ENCODE measurements around the gene TTYH3.

The TTYH3 gene

GRCh38 chr7:2602406-2603043 lies 29.3 kb upstream of the TTYH3 start:
- no peaks in the 10 kb centered on the region for H3K27me3 ChIP-seq (ENCODE audit: control insufficient read depth in 2 of 2, insufficient read depth in 2 of 2, low read length in 2 of 2)
- no peak overlapping the region for H3K4me3 ChIP-seq (ENCODE audit: low read length in 2 of 2)
- peaks cover 17 to 31% of the 10 kb centered on the region in 2 donors for H3K36me3 ChIP-seq (ENCODE audit: control insufficient read depth in 2 of 2, insufficient read depth in 2 of 2, low read length in 2 of 2)
- no peaks in the 10 kb centered on the region for H3K9me3 ChIP-seq (ENCODE audit: control insufficient read depth in 2 of 2, low read length in 2 of 2)
- H3K27ac ChIP-seq (ENCODE audit: low read depth in 2 of 2, low read length in 2 of 2) = no peak overlapping the region
- H3K4me1 ChIP-seq (ENCODE audit: control insufficient read depth in 2 of 2, insufficient read depth in 2 of 2, low read length in 2 of 2) = peaks cover 0 to 10% of the 10 kb centered on the region in 2 donors
- no peak overlapping the region for H3K9ac ChIP-seq (ENCODE audit: low read depth in 1 of 2, low read length in 2 of 2)

- H3K27ac ChIP-seq (ENCODE audit: low read depth in 2 of 2, low read length in 2 of 2) = no peak overlapping the region
- peaks cover 9 to 33% of the 10 kb centered on the region in 2 donors for H3K36me3 ChIP-seq (ENCODE audit: control insufficient read depth in 2 of 2, insufficient read depth in 2 of 2, low read length in 2 of 2)
- H3K27me3 ChIP-seq (ENCODE audit: control insufficient read depth in 2 of 2, insufficient read depth in 2 of 2, low read length in 2 of 2) = no peaks in the 10 kb centered on the region
- no peaks in the 10 kb centered on the region for H3K9me3 ChIP-seq (ENCODE audit: control insufficient read depth in 2 of 2, low read length in 2 of 2)
- peaks cover 4 to 14% of the 10 kb centered on the region in 2 donors for H3K4me1 ChIP-seq (ENCODE audit: control insufficient read depth in 2 of 2, insufficient read depth in 2 of 2, low read length in 2 of 2)
- H3K4me3 ChIP-seq (ENCODE audit: low read length in 2 of 2) = no peak overlapping the region
- no peak overlapping the region for H3K9ac ChIP-seq (ENCODE audit: low read depth in 1 of 2, low read length in 2 of 2)
Measured at GRCh38 chr7:2603044-2603965, 28.5 kb upstream of the TTYH3 start.

- peaks cover 9 to 27% of the 10 kb centered on the region in 2 donors for H3K36me3 ChIP-seq (ENCODE audit: control insufficient read depth in 2 of 2, insufficient read depth in 2 of 2, low read length in 2 of 2)
- H3K27ac ChIP-seq (ENCODE audit: low read depth in 2 of 2, low read length in 2 of 2) = no peak overlapping the region
- no peaks in the 10 kb centered on the region for H3K9me3 ChIP-seq (ENCODE audit: control insufficient read depth in 2 of 2, low read length in 2 of 2)
- no peak overlapping the region for H3K4me3 ChIP-seq (ENCODE audit: low read length in 2 of 2)
- no peaks in the 10 kb centered on the region for H3K27me3 ChIP-seq (ENCODE audit: control insufficient read depth in 2 of 2, insufficient read depth in 2 of 2, low read length in 2 of 2)
- H3K4me1 ChIP-seq (ENCODE audit: control insufficient read depth in 2 of 2, insufficient read depth in 2 of 2, low read length in 2 of 2) = peaks cover 4 to 14% of the 10 kb centered on the region in 2 donors
- no peak overlapping the region for H3K9ac ChIP-seq (ENCODE audit: low read depth in 1 of 2, low read length in 2 of 2)
Measured at GRCh38 chr7:2604608-2605174, 27.1 kb upstream of the TTYH3 start.

GRCh38 chr7:2605608-2606538 lies 25.9 kb upstream of the TTYH3 start:
- peaks cover 4 to 14% of the 10 kb centered on the region in 2 donors for H3K4me1 ChIP-seq (ENCODE audit: control insufficient read depth in 2 of 2, insufficient read depth in 2 of 2, low read length in 2 of 2)
- H3K9ac ChIP-seq (ENCODE audit: low read depth in 1 of 2, low read length in 2 of 2) = peak overlapping the region in 1 of 2 donors; percentile 44
- no peaks in the 10 kb centered on the region for H3K9me3 ChIP-seq (ENCODE audit: control insufficient read depth in 2 of 2, low read length in 2 of 2)
- no peaks in the 10 kb centered on the region for H3K27me3 ChIP-seq (ENCODE audit: control insufficient read depth in 2 of 2, insufficient read depth in 2 of 2, low read length in 2 of 2)
- H3K27ac ChIP-seq (ENCODE audit: low read depth in 2 of 2, low read length in 2 of 2) = no peak overlapping the region
- H3K36me3 ChIP-seq (ENCODE audit: control insufficient read depth in 2 of 2, insufficient read depth in 2 of 2, low read length in 2 of 2) = peaks cover 3 to 21% of the 10 kb centered on the region in 2 donors
- no peak overlapping the region for H3K4me3 ChIP-seq (ENCODE audit: low read length in 2 of 2)

- Histone ChIP-seq H3K9ac (ENCODE audit: low read depth in 1 of 2, low read length in 2 of 2) (peak overlapping the region in 1 of 2 donors; percentile 44), H3K27ac (ENCODE audit: low read depth in 2 of 2, low read length in 2 of 2) (peak overlapping the region in 1 of 2 donors; percentile 73), H3K4me3 (ENCODE audit: low read length in 2 of 2) (no peak overlapping the region)
Measured at GRCh38 chr7:2606539-2606936, 25.2 kb upstream of the TTYH3 start.

GRCh38 chr7:2607122-2607922 lies 24.5 kb upstream of the TTYH3 start:
- peak overlapping the region; percentile 61 to 73 for H3K27ac ChIP-seq (ENCODE audit: low read depth in 2 of 2, low read length in 2 of 2)
- no peaks in the 10 kb centered on the region for H3K9me3 ChIP-seq (ENCODE audit: control insufficient read depth in 2 of 2, low read length in 2 of 2)
- H3K36me3 ChIP-seq (ENCODE audit: control insufficient read depth in 2 of 2, insufficient read depth in 2 of 2, low read length in 2 of 2) = peaks cover 0 to 10% of the 10 kb centered on the region in 2 donors
- H3K4me3 ChIP-seq (ENCODE audit: low read length in 2 of 2) = peak overlapping the region in 1 of 2 donors; percentile 11
- no peaks in the 10 kb centered on the region for H3K27me3 ChIP-seq (ENCODE audit: control insufficient read depth in 2 of 2, insufficient read depth in 2 of 2, low read length in 2 of 2)
- H3K4me1 ChIP-seq (ENCODE audit: control insufficient read depth in 2 of 2, insufficient read depth in 2 of 2, low read length in 2 of 2) = peaks cover 4 to 14% of the 10 kb centered on the region in 2 donors
- peak overlapping the region in 1 of 2 donors; percentile 44 for H3K9ac ChIP-seq (ENCODE audit: low read depth in 1 of 2, low read length in 2 of 2)

More at GRCh38 chr7:2606539-2606936, 25.2 kb upstream of the TTYH3 start:
- Histone ChIP-seq H3K36me3 (ENCODE audit: control insufficient read depth in 2 of 2, insufficient read depth in 2 of 2, low read length in 2 of 2) (peaks cover 0 to 15% of the 10 kb centered on the region in 2 donors), H3K27me3 (ENCODE audit: control insufficient read depth in 2 of 2, insufficient read depth in 2 of 2, low read length in 2 of 2) (no peaks in the 10 kb centered on the region), H3K4me1 (ENCODE audit: control insufficient read depth in 2 of 2, insufficient read depth in 2 of 2, low read length in 2 of 2) (peaks cover 4 to 14% of the 10 kb centered on the region in 2 donors), H3K9me3 (ENCODE audit: control insufficient read depth in 2 of 2, low read length in 2 of 2) (no peaks in the 10 kb centered on the region)

GRCh38 chr7:2607923-2608904 lies 23.6 kb upstream of the TTYH3 start:
- Histone ChIP-seq H3K9me3 (ENCODE audit: control insufficient read depth in 2 of 2, low read length in 2 of 2) (no peaks in the 10 kb centered on the region), H3K36me3 (ENCODE audit: control insufficient read depth in 2 of 2, insufficient read depth in 2 of 2, low read length in 2 of 2) (peaks cover 0 to 10% of the 10 kb centered on the region in 2 donors), H3K4me3 (ENCODE audit: low read length in 2 of 2) (no peak overlapping the region), H3K9ac (ENCODE audit: low read depth in 1 of 2, low read length in 2 of 2) (peak overlapping the region in 1 of 2 donors; percentile 35), H3K27me3 (ENCODE audit: control insufficient read depth in 2 of 2, insufficient read depth in 2 of 2, low read length in 2 of 2) (no peaks in the 10 kb centered on the region), H3K4me1 (ENCODE audit: control insufficient read depth in 2 of 2, insufficient read depth in 2 of 2, low read length in 2 of 2) (peaks cover 4 to 14% of the 10 kb centered on the region in 2 donors), H3K27ac (ENCODE audit: low read depth in 2 of 2, low read length in 2 of 2) (peak overlapping the region; percentile 61 to 73)

GRCh38 chr7:2608921-2609411 lies 22.8 kb upstream of the TTYH3 start:
- peaks cover 4 to 17% of the 10 kb centered on the region in 2 donors for H3K4me1 ChIP-seq (ENCODE audit: control insufficient read depth in 2 of 2, insufficient read depth in 2 of 2, low read length in 2 of 2)
- no peak overlapping the region for H3K9ac ChIP-seq (ENCODE audit: low read depth in 1 of 2, low read length in 2 of 2)
- peak overlapping the region in 1 of 2 donors; percentile 13 for H3K4me3 ChIP-seq (ENCODE audit: low read length in 2 of 2)
- H3K9me3 ChIP-seq (ENCODE audit: control insufficient read depth in 2 of 2, low read length in 2 of 2) = no peaks in the 10 kb centered on the region
- peak overlapping the region; percentile 38 to 61 for H3K27ac ChIP-seq (ENCODE audit: low read depth in 2 of 2, low read length in 2 of 2)
- H3K27me3 ChIP-seq (ENCODE audit: control insufficient read depth in 2 of 2, insufficient read depth in 2 of 2, low read length in 2 of 2) = no peaks in the 10 kb centered on the region
- H3K36me3 ChIP-seq (ENCODE audit: control insufficient read depth in 2 of 2, insufficient read depth in 2 of 2, low read length in 2 of 2) = peaks cover 0 to 10% of the 10 kb centered on the region in 2 donors

Data from mucosa of rectum (tissue), 2 donors.